H1 (cell line): ENCODE results near the gene SAE1. TPM values are rescaled to one million over a fixed set of nuclear protein-coding genes. Genes with fewer than 3 reads are reported as not detected.

ENCODE experiments used
- CTCF ChIA-PET: fragments of 300-600 bp; sonication (Branson Sonifier 250); formaldehyde crosslinking; loops from one replicate; lab custom pipeline; 2021; ENCODE audit not compliant: partially characterized antibody; lab: Charles Lee
- POLR2A ChIA-PET: fragments of 300-600 bp; sonication (Branson Sonifier 250); formaldehyde crosslinking; loops from one replicate; lab custom pipeline; 2021; ENCODE audit warnings: inconsistent platforms; ENCODE audit not compliant: partially characterized antibody; lab: Charles Lee
- DNase-seq, 2 experiments: peaks; one replicate each; pipeline versions ENCODE4 v3.0.0 to v3.0.0-alpha.2; 2010 to 2022; ENCODE audit warnings: low spot score in 2 of 2, low read depth in 1 of 2, mixed read lengths in 1 of 2
- FAIRE-seq: peaks from 2 replicates; lab custom pipeline; 2011; peaks lifted over from hg19 to GRCh38; lab: Jason Lieb, UNC
- H2AFZ ChIP-seq: 2 replicates; pipeline ENCODE4 v1.8.1; 2012; ENCODE audit warnings: low read length, inconsistent platforms
- H2AK5ac ChIP-seq: 2 replicates; pipeline ENCODE4 v1.6.1; 2013; ENCODE audit warnings: low read depth, low read length
- H2BK120ac ChIP-seq: replicated peaks from 2 replicates; pipeline ENCODE3; 2013; ENCODE audit warnings: low read depth, low read length, inconsistent platforms
- H2BK12ac ChIP-seq: 2 replicates; pipeline ENCODE4 v1.6.1; 2013; ENCODE audit warnings: low read depth, low read length
- H2BK15ac ChIP-seq: 2 replicates; pipeline ENCODE4 v1.6.1; 2013; ENCODE audit warnings: low read length
- H2BK20ac ChIP-seq: 2 replicates; pipeline ENCODE4 v1.6.1; 2013; ENCODE audit warnings: low read length
- H2BK5ac ChIP-seq: 2 replicates; pipeline ENCODE4 v1.6.1; 2013; ENCODE audit warnings: low read depth, low read length
- H3K14ac ChIP-seq: 2 replicates; pipeline ENCODE4 v1.6.1; 2013; ENCODE audit warnings: inconsistent platforms; ENCODE audit not compliant: insufficient read length
- H3K18ac ChIP-seq: 2 replicates; pipeline ENCODE4 v1.6.1; 2013; ENCODE audit warnings: low read length; ENCODE audit errors: extremely low read depth
- H3K23ac ChIP-seq: 2 replicates; pipeline ENCODE4 v1.6.1; 2013; ENCODE audit warnings: inconsistent platforms; ENCODE audit not compliant: insufficient read length
- H3K23me2 ChIP-seq: 2 replicates; pipeline ENCODE4 v1.6.1; 2013; ENCODE audit warnings: low read depth, low read length
- H3K27ac ChIP-seq: 2 replicates; pipeline ENCODE4 v1.6.1; 2011; ENCODE audit warnings: low read depth, low read length, inconsistent platforms
- H3K27me3 ChIP-seq, 4 experiments: replicated peaks in 1 of 4; 1 replicate in 1 of 4; 2 replicates in 3 of 4; pipeline versions ENCODE4 v1.6.1 to v1.8.1; 2011 to 2013; ENCODE audit warnings: low read length in 3 of 4, mild to moderate bottlenecking in 3 of 4, inconsistent platforms in 2 of 4, mixed read lengths in 2 of 4, moderate library complexity in 1 of 4; ENCODE audit not compliant: control insufficient read depth in 3 of 4, insufficient read depth in 3 of 4; ENCODE audit errors: extremely low read depth in 1 of 4
- H3K36me3 ChIP-seq, 4 experiments: 2 replicates each; pipeline versions ENCODE4 v1.6.1 to v1.8.1; 2011 to 2013; ENCODE audit warnings: mild to moderate bottlenecking in 4 of 4, low read length in 3 of 4, moderate library complexity in 2 of 4, control low read depth in 1 of 4, inconsistent platforms in 1 of 4; ENCODE audit not compliant: insufficient read depth in 4 of 4, control insufficient read depth in 2 of 4
- H3K4ac ChIP-seq: replicated peaks from 2 replicates; pipeline ENCODE3; 2013; ENCODE audit warnings: low read length, low read depth, mixed read lengths, inconsistent platforms; ENCODE audit not compliant: insufficient read length
- H3K4me1 ChIP-seq, 4 experiments: replicated peaks in 1 of 4; 1 replicate in 1 of 4; 2 replicates in 3 of 4; pipeline versions ENCODE4 v1.6.1 to v1.8.1; 2011 to 2013; ENCODE audit warnings: low read length in 3 of 4, inconsistent platforms in 2 of 4, mixed read lengths in 1 of 4; ENCODE audit not compliant: insufficient read depth in 4 of 4, control insufficient read depth in 3 of 4
- H3K4me2 ChIP-seq, 2 experiments: 2 replicates each; pipeline versions ENCODE4 v1.6.1 to v1.8.1; 2011 to 2013; ENCODE audit warnings: low read depth in 2 of 2, low read length in 2 of 2, control low read depth in 1 of 2, inconsistent platforms in 1 of 2, mild to moderate bottlenecking in 1 of 2; ENCODE audit not compliant: insufficient read depth in 1 of 2
- H3K4me3 ChIP-seq, 4 experiments: fragments of 200-600, 300-600 bp in 1 of 4; sonication (generic), shearing (Covaris generic), sonication (Bioruptor Twin) in 1 of 4; 2 replicates each; pipeline versions ENCODE4 v1.5.1 to v1.8.1; 2011 to 2016; ENCODE audit warnings: low read length in 4 of 4, low read depth in 3 of 4, control low read depth in 2 of 4, inconsistent platforms in 2 of 4, mild to moderate bottlenecking in 2 of 4, mixed read lengths in 1 of 4, moderate library complexity in 1 of 4; ENCODE audit not compliant: insufficient read depth in 2 of 4; ENCODE audit errors: extremely low read depth in 1 of 4
- H3K56ac ChIP-seq: replicated peaks from 2 replicates; pipeline ENCODE3; 2013; ENCODE audit warnings: low read depth, mild to moderate bottlenecking, mixed read lengths, low read length, inconsistent platforms; ENCODE audit not compliant: insufficient read length
- H3K79me1 ChIP-seq: 2 replicates; pipeline ENCODE4 v1.6.1; 2013; ENCODE audit warnings: low read depth, low read length, control low read depth
- H3K79me2 ChIP-seq, 2 experiments: 2 replicates each; pipeline versions ENCODE4 v1.6.1 to v1.8.1; 2012 to 2013; ENCODE audit warnings: low read length in 2 of 2, mild to moderate bottlenecking in 2 of 2, inconsistent platforms in 1 of 2; ENCODE audit not compliant: insufficient read depth in 2 of 2, control insufficient read depth in 1 of 2
- H3K9ac ChIP-seq, 4 experiments: replicated peaks in 1 of 4; 1 replicate in 1 of 4; 2 replicates in 3 of 4; pipeline versions ENCODE4 v1.6.1 to v1.8.1; 2011 to 2013; ENCODE audit warnings: low read depth in 3 of 4, low read length in 3 of 4, control low read depth in 2 of 4, mild to moderate bottlenecking in 2 of 4, moderate library complexity in 2 of 4, inconsistent platforms in 1 of 4; ENCODE audit errors: extremely low read depth in 1 of 4
- H3K9me3 ChIP-seq, 2 experiments: 2 replicates each; pipeline versions ENCODE4 v1.6.1 to v1.8.1; 2012 to 2013; ENCODE audit warnings: mild to moderate bottlenecking in 2 of 2, moderate library complexity in 2 of 2, control low read depth in 1 of 2, inconsistent platforms in 1 of 2, low read depth in 1 of 2, low read length in 1 of 2, mixed read lengths in 1 of 2; ENCODE audit not compliant: insufficient read depth in 2 of 2
- H4K20me1 ChIP-seq, 2 experiments: replicated peaks in 1 of 2; 2 replicates each; pipeline versions ENCODE3 to v1.8.1; 2011 to 2013; ENCODE audit warnings: inconsistent platforms in 2 of 2, low read length in 2 of 2, mild to moderate bottlenecking in 1 of 2; ENCODE audit not compliant: insufficient read depth in 2 of 2, control insufficient read depth in 1 of 2
- H4K5ac ChIP-seq: 2 replicates; pipeline ENCODE4 v1.6.1; 2013; ENCODE audit warnings: low read length, low read depth, mixed read lengths, inconsistent platforms; ENCODE audit not compliant: insufficient read length
- H4K8ac ChIP-seq: 2 replicates; pipeline ENCODE4 v1.8.0; 2013; ENCODE audit warnings: mild to moderate bottlenecking, moderate library complexity, low read length, inconsistent platforms; ENCODE audit not compliant: insufficient read depth; ENCODE audit errors: extremely low read depth
- H4K91ac ChIP-seq: replicated peaks from 2 replicates; pipeline ENCODE3; 2013; ENCODE audit warnings: low read length, mixed read lengths, inconsistent platforms; ENCODE audit not compliant: insufficient read length
- KDM4A ChIP-seq: IDR thresholded peaks from one replicate; pipeline ENCODE4 v1.7.1; 2012; ENCODE audit warnings: low read depth, mild to moderate bottlenecking, moderate library complexity, low read length, inconsistent platforms; ENCODE audit not compliant: severe bottlenecking
- KDM5A ChIP-seq: fragments of 200-600 bp; IDR thresholded peaks from 2 replicates; pipeline ENCODE4 v1.7.1; 2012; ENCODE audit warnings: mild to moderate bottlenecking, low read length, inconsistent platforms, mixed read lengths
- MAFK ChIP-seq: IDR thresholded peaks from 2 replicates; pipeline ENCODE4 v1.6.1; 2012; ENCODE audit warnings: low read depth, mild to moderate bottlenecking, improper control_type of control experiment, low read length
- POLR2AphosphoS5 ChIP-seq: IDR thresholded peaks from 2 replicates; pipeline ENCODE4 v1.6.1; 2011; ENCODE audit warnings: low read depth, low read length
- POU5F1 ChIP-seq: IDR thresholded peaks from 2 replicates; pipeline ENCODE4 v1.6.1; 2011; ENCODE audit warnings: low read depth, mild to moderate bottlenecking, low read length, moderate library complexity
- RAD21 ChIP-seq, 2 experiments: IDR thresholded peaks in 1 of 2; conservative IDR thresholded peaks in 1 of 2; 2 replicates each; pipeline ENCODE4 v1.6.1; 2011; ENCODE audit warnings: low read depth in 2 of 2, low read length in 2 of 2, improper control_type of control experiment in 1 of 2, inconsistent platforms in 1 of 2, mild to moderate bottlenecking in 1 of 2, moderate library complexity in 1 of 2
- RBBP5 ChIP-seq: IDR thresholded peaks from 2 replicates; pipeline ENCODE4 v1.7.1; 2012; ENCODE audit warnings: low read depth, mild to moderate bottlenecking, inconsistent platforms, low read length, moderate library complexity, borderline replicate concordance
- SAP30 ChIP-seq: fragments of 300-600 bp; sonication (generic); IDR thresholded peaks from 2 replicates; pipeline ENCODE4 v1.7.1; 2012; ENCODE audit warnings: low read length, moderate library complexity, mild to moderate bottlenecking, inconsistent platforms; ENCODE audit not compliant: insufficient read depth, insufficient replicate concordance
- SP1 ChIP-seq: IDR thresholded peaks from 2 replicates; pipeline ENCODE4 v1.6.1; 2011; ENCODE audit warnings: low read depth, low read length
- TCF12 ChIP-seq: IDR thresholded peaks from 2 replicates; pipeline ENCODE4 v1.6.1; 2011; ENCODE audit warnings: low read depth, mild to moderate bottlenecking, low read length
- WGBS, 2 experiments: shearing (Covaris generic) in 1 of 2; methylation state at CpG; one replicate each; pipeline versions ENCODE4 v1.1.6 to v1.1.7; 2013 to 2015; ENCODE audit warnings: low lambda C conversion rate in 2 of 2, mixed read lengths in 2 of 2, inconsistent platforms in 1 of 2, low coverage in 1 of 2, missing lambda C conversion rate in 1 of 2; ENCODE audit not compliant: insufficient replicate concordance in 2 of 2, insufficient coverage in 1 of 2, insufficient read length in 1 of 2; ENCODE audit errors: extremely low coverage in 1 of 2, missing lambda C conversion rate in 1 of 2; 5-methylcytosine and 5-hydroxymethylcytosine counted together
- polyA plus RNA-seq, 7 experiments: library from polyadenylated mRNA; depleted of rRNA in 3 of 7; stranded (reverse) in 5 of 7; unstranded in 2 of 7; fragments of >200 nt in 5 of 7; fragments of 200-250 nt in 2 of 7; gene quantifications; 1 replicate in 5 of 7; 2 replicates in 1 of 7; 4 replicates in 1 of 7; pipeline versions ENCODE4 v1.2.1 to v1.2.3, GENCODE V29; 2011 to 2013; ENCODE audit warnings: missing spikeins in 2 of 7, mixed read lengths in 2 of 7
- total RNA-seq: library from RNA; stranded (reverse); fragmentation: NEBNext Ultra II Directional; extraction: Animal tissue kit (Norgen Biotek cat#: 25700); gene quantifications from 2 replicates; pipeline ENCODE4 v1.2.1, GENCODE V29; 2021

The SAE1 gene
- total and polyA plus RNA-seq, 2 of the 8 experiments (the other 6 are each of a cell fraction or from before 2014, with no cell fraction given) = 213 to 268 TPM

DNA sequence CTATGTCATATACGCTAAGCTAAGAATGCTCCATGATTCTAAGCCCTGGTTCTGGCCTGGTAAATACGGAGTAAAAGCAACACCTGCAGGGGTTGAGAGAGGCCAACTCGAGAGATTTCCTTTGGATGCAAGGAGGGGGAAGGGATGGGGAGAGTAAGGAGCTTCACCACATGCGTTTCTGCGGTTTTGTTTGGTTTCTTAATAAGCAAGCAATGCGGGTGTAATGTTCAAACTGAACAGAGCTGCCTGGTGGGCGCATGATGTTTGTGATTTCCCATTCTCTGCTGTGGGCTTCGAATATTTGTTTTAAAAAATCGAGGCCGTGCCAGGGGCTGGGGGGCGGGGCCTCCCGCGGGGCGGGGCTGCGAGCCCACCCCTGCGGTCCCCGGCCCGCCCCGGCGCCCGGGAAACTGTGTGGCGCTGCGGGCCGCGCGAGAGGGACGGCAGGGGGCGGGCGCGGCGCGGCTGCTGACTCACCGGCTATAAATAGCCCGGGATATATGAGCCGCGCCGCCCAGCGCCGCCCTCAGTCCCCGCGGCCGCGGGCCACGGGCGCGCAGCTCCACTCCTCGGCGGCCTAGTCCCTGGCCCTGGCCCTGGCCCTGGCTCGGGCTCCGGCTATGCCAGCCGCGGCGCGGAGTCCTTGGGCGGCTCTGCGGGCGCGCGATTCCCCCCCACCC lies 95.3 kb downstream of the SAE1 start:
- H2BK15ac ChIP-seq = no peak overlapping the region
- H3K4me3 ChIP-seq = peak overlapping the region; percentile 36 to 99 (median 72); a peak in 7 of 8 replicates
- 19% methylated on average over 8 of the region's 59 CpGs; no CpG with 5 or more reads in 1 of the 2 experiments for WGBS, 2 experiments
- no peak overlapping the region for H2BK120ac ChIP-seq
- peak; percentile 52 for FAIRE-seq
- peak in 1 of 2 experiments; percentile 91 for DNase-seq
- H3K4ac ChIP-seq = no peak overlapping the region
- H2AFZ ChIP-seq = no peak overlapping the region
- H4K5ac ChIP-seq = peak overlapping the region; percentile 82
- H4K91ac ChIP-seq = peak overlapping the region; percentile 99
- H3K36me3 ChIP-seq = peaks cover 2 to 9% (median 7%) of the 10 kb centered on the region in 4 experiments; a peak in 6 of 8 replicates
- H2BK12ac ChIP-seq = peak overlapping the region; percentile 82; the same call in 1 of the 2 replicates
- H3K9me3 ChIP-seq = no peaks in the 10 kb centered on the region
- 0 out of 2 replicates have a peak overlapping the region, but pooled peaks have one; percentile 17 for H2AK5ac ChIP-seq
- H2BK20ac ChIP-seq = no peak overlapping the region; the same call in 1 of the 2 replicates
- H3K4me2 ChIP-seq = peak overlapping the region; percentile 81 to 94
- peak overlapping the region in 2 of 4 experiments; percentile 58 to 60; a peak in 4 of 7 replicates for H3K9ac ChIP-seq
- H3K27me3 ChIP-seq = no peaks in the 10 kb centered on the region; a peak in 1 of 7 replicates
- peaks cover 14 to 22% of the 10 kb centered on the region in 2 experiments for H4K20me1 ChIP-seq
- H3K79me2 ChIP-seq = peaks cover 5 to 36% of the 10 kb centered on the region in 2 experiments; a peak in 2 of 4 replicates
- CTCF ChIA-PET = interaction anchor here (0.7 to 11.9 kb wide), 6 partner anchors 14 to 127 kb away, joined by 3 to 152 read pairs (median 3); no protein-coding TSS in a partner anchor
- H3K79me1 ChIP-seq = peaks cover 16% of the 10 kb centered on the region
- peak overlapping the region; percentile 96 for H2BK5ac ChIP-seq
- peaks cover 5 to 32% (median 17%) of the 10 kb centered on the region in 4 experiments for H3K4me1 ChIP-seq
- H3K23ac ChIP-seq = no peak overlapping the region
- H3K18ac ChIP-seq = peak overlapping the region; percentile 99
- POLR2A ChIA-PET = interaction anchor here (0.7 to 8.2 kb wide), 33 partner anchors 10 to 364 kb away, joined by 3 to 195 read pairs (median 5); partner anchors contain the start of genes CCDC9, DHX34, INAFM1 and ZC3H4
- H4K8ac ChIP-seq = peak overlapping the region; percentile 86; the same call in 1 of the 2 replicates
- peaks cover 28% of the 10 kb centered on the region for H3K23me2 ChIP-seq
- no peak overlapping the region for H3K14ac ChIP-seq
- peak overlapping the region; percentile 96 for H3K56ac ChIP-seq
- peak overlapping the region; percentile 82; the same call in 1 of the 2 replicates for H3K27ac ChIP-seq
- TF ChIP-seq KDM4A = peak; percentile 44
- peak; percentile 63 for TF ChIP-seq SP1
- no peak for TF ChIP-seq RAD21 (IDR thresholded peaks at IDR 0.05 in 1 of 2, conservative IDR thresholded peaks at IDR 0.05 in 1 of 2; ENCODE audit: low read depth in 2 of 2, low read length in 2 of 2)
- no peak for TF ChIP-seq KDM5A
- TF ChIP-seq MAFK = peak; percentile 49; the same call in 1 of the 2 replicates
- TF ChIP-seq TCF12 = 0 out of 2 replicates have a peak, but pooled peaks have one; percentile 59
- no peak for TF ChIP-seq SAP30
- peak; percentile 95 for TF ChIP-seq POLR2AphosphoS5
- peak; percentile 74; the same call in 1 of the 2 replicates for TF ChIP-seq RBBP5
- TF ChIP-seq POU5F1 = no peak
